Smooth muscle cell of the umbilical artery (primary cell): ENCODE data around the gene DRD2. TPM values are rescaled to one million over a fixed set of nuclear protein-coding genes. Genes with fewer than 3 reads are reported as not detected.

ENCODE experiments used
- total RNA-seq: library from RNA; depleted of rRNA; stranded (reverse); fragments of >200 nt; gene quantifications from 2 replicates; pipeline ENCODE4 v1.2.3, GENCODE V29; 2014

The DRD2 gene
- total RNA-seq, result not detected in 2 replicates

GRCh38 chr11:113475160-113475761 is at the start of gene DRD2:
Gene DRD2, minus strand, starts transcription at chr11:113475398. Its CDS starts 50,747 bp downstream, at chr11:113424651.

GRCh38 chr11:113387605-113388211 is 87.5 kb downstream of the DRD2 start, which contains the start of gene ANKK1:
Gene ANKK1, plus strand, starts transcription at chr11:113387779. Its CDS starts 106 bp downstream, at chr11:113387885.

Other genes with a start within 250 kb of the DRD2 start
- 6.1 and 11.0 TPM in 2 replicates for gene TTC12, start 160.8 kb downstream of the DRD2 start, total RNA-seq
- gene ANKK1, start 87.6 kb downstream of the DRD2 start, total RNA-seq, result not detected in 2 replicates
- 0.09 TPM in 1 of 2 replicates, not detected in the other for gene TMPRSS5, start 230.9 kb upstream of the DRD2 start, total RNA-seq